GM21390 (cell line): ENCODE results near the gene MEF2C.

ENCODE experiments used
- ATAC-seq: cut with Tn5 transposase; IDR thresholded peaks from one replicate; pipeline ENCODE4 v1.9.1; 2021; ENCODE audit not compliant: unreplicated experiment

The MEF2C gene

DNA sequence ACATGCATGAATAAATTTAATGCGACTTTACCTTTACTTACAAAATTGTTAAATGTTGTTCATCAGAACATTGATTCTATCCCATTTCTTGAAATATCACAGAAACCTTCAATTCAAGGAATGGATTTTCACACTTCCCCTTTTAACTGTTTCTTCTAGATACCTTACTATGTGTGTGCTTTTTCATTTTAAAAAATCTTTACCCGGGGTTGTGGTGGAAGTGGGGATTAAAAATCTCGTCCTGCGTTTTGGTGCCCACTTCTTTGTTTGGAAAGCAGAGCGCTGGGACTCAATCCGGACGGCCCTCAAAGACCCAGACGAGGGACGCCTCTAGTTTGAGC, 5.8 kb upstream of the MEF2C start:
- ATAC-seq, result peak; percentile 4

DNA sequence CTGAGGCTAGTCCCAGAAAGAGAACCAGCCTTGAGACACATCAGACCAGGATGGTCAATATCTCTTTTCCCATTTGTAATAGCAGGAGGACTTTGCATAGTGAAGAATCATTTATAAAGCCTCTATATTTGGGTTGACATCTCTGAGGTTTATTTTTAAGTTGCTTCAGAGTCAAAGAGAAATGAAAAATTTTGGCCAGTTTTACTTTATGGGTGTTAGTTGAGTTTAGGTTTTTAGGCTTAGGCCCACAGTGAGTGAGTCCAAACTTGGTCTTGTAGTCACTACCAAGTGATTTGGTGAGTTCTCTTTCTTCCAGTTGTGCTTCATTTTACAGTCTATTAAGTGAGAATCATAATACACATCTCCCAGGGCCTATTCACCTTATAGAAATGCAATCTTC, 5.3 kb upstream of the MEF2C start:
- ATAC-seq, result no peak

DNA sequence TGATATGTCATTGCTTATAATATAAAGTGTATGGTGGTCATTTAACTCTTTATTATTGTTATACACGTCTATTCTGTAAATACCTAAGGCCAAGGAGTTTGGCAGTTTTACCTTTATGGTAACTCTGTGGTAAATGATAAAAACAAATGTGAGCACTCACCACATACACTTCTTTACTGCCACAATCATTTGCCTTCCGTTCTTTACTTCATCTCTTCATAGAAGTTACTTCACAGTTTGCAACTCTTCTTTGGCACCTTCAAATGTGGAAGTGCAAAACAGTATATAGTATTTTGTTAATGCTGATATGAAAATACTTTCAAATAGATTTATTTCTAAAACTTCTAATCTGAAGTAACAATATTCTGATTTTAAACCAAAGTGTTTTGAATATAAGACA, 4.4 kb upstream of the MEF2C start:
- no peak for ATAC-seq

DNA sequence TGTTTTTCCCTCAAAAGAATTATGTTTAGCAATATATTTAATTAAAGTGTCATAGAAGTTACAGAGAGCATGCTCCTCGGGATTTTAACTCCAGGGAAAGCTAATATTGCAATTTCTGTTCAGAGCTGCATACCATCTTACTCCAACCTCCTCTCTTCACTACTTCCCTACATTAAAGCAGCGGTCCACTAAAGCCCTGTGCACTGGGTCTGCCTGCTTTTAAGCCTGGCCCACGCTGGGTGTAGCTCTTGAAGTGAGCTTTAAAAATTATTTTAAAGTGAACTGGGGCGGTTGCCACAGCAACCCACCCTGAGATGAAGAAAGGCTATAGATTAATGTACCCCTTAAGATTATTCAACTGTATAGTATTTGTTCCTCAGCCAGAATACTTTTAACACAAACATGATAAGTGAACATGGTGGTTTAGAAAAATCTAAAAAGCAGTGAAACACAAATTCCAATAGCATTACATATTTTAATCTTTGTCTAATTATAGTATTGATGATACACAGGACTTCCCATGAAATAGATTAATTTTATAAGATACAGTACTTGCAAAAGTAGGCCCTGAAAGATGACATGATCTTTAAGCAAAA, 3.9 kb upstream of the MEF2C start:
- peak; percentile 13 for ATAC-seq

DNA sequence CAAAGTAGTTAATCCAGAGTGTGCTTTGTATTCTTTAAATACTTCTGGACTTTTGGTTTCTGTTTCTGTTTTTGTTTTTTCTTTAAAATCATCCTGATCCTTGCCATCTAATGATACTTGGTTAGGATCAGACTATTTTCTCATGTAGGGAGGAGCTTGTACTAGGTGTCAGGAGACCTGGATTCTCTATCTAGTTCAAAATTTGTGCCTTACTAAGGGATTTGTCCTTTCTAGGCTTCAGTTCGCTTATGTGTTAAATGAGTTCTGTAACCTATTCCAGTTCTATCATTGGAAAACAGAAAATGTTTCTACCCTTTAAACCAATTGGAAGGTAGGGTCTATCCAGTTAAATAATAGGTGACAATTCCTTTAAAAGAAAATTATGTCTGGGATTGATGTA, 3.3 kb upstream of the MEF2C start:
- no peak for ATAC-seq

DNA sequence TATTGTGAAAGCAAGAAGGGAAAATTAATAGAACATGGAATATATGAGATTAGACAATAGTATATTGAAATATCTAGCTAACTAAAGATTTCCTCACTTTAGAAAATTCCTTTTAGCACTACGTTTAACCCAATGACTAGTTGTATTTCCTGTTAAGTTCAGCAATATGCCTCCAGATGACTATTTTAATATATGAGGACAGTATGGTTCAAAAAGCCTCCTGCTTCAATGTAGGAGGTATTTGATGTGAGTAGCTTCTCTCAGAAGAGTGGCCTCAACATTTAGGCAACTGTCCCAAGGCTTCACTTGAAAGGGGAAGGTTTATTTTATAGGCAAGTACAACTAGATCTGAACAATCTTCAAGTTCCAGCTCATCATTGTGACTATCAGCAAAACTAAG, 2.0 kb upstream of the MEF2C start:
- ATAC-seq, result no peak

DNA sequence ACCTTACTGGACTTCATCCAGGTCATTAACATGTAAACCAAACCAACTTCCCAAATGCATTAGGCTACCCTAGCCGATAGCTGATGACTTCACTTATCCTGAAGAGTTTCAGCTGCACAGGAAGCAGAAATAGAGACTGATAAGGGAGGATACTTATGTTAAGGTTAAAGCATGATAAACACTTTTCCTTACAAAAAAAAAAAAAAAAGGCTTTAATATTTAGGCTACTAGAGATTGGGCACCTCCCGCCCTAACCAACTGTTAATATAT, 1.6 kb upstream of the MEF2C start:
- ATAC-seq, result no peak

DNA sequence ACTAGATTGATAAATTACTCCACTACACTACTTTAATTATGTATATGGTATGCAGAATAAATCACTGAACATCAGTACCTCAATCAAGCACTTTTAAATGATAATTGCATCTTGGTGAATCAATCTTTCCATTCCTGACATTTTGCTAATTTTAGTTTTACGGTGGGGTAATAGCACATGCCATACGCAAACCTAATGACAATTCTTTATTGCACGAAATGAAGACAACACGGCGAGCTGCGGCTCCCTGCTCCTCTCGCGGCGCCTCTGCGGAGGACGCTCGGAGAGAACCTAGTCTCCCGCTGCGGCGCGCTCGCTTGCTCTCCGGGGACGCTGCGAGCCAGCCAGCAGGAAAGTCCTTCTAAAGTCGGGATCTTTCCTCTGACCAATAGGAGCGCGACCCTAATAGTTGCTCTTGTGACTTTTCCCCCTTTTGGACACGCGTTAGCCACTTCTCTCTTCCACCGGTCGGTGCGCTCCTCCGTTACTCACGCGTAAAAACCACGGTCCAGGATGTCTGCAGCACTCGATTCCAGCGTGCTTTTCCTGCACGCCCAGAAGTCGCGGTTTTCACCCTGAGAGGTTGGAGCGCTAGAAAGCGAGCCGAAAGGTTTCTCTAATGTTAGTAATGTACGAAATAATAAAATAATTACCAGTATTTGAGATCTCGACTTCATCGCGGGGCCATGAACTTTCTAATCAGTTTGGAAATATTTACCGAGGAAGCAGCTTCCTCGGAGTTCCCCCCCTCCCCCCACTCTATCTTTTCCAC, 1.0 kb upstream of the MEF2C start:
- ATAC-seq, result no peak

DNA sequence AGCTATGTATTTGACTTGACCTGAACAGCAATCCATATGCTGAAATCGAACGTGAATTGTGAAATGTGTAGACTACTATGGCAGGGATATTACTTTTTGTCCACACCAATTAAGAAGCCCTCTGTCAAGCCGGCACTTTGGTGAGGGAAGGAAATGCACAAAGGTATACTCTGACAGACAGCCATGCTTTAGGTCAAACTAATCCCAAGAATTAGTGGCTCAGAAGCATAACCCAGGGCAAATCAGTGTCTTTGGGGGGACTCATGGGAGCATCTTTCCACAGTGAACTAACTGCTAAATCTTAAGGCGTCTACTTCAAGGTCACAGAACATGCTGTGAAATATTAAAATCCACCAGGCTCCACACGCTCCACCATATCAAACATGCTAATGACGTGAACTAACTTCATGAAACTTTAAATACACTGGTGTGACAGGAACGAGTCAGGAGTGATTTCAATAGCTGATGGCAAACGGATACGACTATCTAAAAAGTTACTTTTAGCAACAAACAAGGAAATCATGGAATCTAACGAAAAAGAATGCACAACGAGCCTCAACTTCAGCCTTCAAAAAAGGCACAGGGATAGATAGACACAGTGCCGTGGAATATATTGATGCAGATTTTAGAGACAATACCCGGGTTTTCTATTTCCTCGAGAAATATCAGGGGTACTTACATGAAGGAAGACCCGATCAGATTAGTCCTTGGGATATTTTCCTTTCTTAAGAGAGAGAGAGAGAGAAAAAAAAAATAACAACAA, 527 bp downstream of the MEF2C start:
- ATAC-seq, result no peak

DNA sequence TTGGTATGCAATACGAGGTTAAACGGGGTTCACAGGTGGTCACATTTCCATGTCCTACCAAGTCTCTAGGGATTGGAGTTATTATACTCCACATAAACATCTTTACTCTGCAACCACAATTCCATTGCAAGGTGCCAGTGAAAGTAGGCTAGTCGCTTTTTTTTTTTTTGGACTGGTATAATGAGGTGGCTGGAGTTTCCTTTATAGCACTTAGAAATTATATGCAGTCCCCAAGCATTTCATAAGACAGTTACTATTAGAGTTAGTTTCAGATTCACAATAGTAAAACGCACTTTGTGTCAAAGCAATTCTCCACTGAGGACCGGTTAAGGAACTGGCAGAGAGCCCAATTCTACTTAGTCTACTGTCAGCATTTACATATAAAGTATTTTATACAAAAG, 1.4 kb downstream of the MEF2C start:
- ATAC-seq, result peak; percentile 20

DNA sequence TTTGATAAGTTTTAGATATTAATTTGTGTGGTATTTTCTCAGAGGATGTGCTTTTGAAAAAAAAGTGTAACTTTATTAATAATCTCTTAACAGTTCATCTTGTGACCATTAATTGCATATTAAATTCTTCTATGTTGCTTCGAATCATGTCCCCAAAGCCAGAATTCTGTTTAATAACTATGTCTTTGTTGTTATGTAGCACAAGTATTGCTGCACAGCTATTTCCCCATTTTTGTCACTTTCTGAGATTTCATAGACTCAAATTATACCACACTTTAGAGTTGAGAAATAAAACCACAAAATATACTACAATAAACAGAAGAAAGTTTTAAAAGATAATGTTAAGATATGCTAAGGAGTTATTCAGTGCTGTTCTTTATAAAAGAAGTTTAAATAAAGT, 2.8 kb downstream of the MEF2C start:
- no peak for ATAC-seq

DNA sequence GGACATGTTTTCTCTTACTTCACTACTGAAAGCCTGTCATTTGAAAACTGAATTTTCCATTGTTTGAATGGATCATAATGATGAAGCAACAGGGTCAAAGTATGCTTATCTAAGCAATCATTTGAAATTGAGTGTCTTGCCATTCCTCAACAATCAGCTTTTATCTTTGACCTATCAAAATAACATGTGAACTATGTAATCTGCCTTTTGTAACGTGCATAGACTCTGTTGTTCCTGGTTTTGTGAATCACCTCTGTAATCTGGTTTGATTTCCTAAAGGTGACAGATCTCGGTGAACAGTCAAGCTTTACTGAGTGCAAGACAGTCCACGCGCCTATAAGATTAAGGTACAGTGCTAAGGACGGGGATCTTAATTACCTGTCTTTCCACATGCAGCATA, 3.3 kb downstream of the MEF2C start:
- ATAC-seq, result no peak

DNA sequence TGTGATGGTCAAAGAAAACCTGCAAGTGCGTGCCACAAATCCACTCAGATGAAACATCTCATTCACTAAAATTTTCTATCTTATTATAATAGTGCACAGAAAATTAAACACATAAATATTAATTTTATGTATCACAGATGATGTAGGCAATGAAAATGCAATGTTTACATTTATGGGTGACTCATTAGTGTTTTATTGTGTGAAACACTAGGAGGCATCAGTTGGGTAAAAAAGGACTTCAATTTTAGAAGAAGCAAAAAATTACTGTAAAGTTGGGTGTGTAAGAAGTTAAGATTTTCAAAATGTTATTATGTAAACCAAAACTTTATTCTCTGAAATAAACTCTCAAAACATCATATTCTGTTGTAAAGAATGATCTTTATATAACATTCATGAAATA, 4.0 kb downstream of the MEF2C start:
- no peak for ATAC-seq

DNA sequence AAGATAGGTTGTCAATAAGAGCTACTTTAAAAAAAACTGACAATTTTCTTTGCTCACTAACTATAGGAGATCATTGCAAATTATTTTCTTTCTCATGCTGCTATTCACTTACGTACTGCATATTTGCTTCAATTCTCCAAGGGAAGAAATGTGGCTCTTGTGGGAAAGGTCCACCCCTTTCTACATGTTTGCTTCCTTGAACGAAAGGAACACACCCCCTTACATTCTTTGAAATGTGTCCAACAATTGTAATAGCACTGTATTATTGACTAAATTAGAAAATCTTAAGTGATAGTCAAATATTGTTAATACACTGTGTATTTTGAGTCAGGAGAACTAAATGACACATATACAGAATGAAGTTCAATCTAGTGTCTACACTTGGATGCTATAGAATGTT, 5.2 kb downstream of the MEF2C start:
- no peak for ATAC-seq

DNA sequence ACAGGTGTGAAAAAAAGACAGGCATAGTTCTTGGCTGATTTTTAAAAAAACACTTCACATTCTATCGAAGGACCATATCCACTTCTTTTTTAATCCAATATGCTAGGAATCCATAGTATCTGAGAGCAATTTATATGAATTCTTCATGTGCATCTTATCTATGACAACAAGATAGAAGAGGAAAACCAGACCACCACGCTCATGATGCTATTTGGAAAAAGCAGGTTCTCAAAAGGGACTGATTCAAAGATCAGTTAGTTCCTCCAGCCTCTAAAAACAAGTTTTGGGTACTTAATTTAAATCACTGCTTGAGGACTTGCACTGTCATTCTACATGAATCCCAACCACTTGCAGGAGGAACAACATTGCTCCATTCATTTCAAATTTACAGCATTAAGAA, 6.3 kb downstream of the MEF2C start:
- ATAC-seq, result no peak

DNA sequence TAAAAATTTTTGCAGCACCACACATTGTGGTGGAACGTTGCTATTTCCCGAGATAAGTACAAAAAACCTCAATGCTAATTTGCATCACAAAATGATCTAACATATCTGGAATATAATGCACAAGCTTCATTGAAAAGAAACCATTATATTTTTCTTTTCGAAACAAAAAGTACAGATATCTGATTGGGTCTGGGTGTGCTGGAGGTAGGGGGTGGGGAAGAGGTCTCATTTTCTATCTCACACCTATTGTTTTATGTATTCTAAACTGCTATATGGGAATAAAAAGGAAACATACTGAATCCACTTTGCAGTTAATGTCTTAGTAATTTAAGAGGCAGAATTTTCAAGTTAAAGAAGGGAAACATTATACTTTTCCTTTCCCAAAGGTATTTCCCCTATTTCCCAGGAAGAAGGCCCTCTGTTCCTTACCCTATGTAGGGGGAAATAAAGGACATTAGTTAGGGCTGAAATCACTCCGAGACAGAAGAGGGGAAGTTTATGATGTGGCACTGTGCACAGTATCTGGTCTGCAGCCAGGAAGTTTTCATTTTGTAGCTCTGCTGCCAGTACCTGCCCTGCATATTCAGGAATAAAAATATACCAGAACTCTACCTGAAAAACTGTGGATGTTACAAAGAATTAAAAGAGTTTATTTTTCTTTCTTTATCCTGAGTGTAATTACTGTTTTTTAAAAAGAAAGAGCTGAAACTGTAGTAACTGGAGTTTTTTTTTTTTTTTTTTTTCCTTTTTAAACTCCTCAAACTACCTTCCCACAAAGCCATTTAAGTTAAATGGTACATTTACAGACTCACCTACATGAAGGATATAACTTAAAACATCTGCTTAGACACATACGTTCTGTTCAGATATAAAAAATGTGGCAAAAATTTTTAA, 7.4 kb downstream of the MEF2C start:
- ATAC-seq, result peak; percentile 39

DNA sequence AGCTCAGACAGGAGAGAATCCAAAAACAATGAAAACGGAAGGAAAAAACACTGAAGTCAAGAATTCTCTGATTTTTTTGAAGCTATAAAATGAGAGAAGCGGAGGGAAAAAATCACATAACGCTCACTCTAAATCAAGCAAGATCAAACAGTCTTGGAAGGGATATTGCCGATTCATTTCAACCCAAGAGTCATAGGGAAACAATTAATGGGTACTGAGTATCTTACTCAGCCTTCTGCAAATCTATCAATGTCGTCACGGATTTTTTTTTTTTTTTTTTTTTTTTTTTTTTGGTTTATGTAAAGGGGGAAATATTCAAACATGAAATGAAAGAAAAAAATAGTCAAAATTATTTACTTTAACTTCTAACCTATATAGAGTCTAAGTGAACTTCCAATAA, 9.5 kb downstream of the MEF2C start:
- no peak for ATAC-seq

DNA sequence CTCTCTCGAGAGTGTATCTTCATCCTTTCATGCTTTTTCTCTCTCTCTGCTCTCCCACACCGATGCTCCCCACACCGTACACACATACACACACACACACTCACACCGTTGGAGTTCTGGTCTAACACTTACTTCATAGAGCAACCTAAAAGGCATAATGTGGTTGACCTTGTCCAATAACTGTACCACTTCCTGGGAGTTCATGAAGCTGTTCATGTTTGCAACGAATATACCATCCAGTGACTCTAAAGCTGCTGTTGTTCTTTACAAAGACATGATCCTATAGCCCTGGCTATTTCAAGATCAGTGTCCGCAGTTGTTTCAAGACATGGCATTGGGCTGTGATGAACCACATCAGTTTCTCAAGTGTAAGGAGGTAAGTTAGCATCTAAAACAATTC, 10.0 kb downstream of the MEF2C start:
- no peak for ATAC-seq

DNA sequence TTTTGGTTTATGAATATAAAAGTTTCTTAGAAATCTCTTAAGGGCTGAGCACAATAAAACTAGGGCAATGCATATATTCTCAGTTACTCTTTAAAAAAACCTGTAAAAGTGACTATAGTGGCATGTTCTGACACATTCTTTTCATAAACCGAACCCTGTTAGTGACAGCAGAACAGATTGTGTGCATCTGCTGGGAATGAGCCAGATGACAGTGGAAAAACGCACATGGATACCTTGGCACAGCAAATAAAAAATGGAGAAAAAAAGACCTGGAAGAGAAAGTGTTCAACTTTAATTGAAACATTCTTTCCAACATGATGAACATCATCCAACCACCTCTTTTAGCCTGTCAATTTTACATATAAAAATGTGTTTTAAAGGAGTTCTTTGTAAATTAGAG, 12.7 kb downstream of the MEF2C start:
- no peak for ATAC-seq

DNA sequence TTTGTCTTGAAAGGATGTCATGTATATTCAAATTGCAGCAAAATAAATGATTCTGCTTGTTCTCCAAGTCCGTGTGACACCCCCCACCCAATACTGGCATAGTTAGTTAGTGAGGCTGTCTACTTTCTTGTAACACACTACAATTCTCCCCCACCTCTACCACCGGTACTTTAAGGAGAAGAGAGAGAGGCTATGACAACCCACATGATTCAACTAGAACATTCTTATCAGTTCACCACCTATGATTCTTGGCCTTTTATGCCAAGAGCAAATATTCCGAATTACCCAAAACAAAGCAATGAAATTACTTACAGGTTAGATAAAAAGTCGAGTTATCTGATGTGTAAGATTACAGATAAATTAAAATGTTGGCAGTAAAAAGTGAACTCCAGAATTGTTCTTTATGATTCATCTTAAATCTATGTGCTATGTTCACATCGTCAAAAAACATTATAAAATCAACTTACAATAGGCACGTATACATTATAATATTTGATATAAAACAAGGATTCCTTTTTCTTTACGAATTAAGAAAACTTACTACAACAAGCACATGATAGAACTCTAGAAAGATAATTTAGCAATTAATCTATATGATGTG, 14.4 kb downstream of the MEF2C start:
- no peak for ATAC-seq

DNA sequence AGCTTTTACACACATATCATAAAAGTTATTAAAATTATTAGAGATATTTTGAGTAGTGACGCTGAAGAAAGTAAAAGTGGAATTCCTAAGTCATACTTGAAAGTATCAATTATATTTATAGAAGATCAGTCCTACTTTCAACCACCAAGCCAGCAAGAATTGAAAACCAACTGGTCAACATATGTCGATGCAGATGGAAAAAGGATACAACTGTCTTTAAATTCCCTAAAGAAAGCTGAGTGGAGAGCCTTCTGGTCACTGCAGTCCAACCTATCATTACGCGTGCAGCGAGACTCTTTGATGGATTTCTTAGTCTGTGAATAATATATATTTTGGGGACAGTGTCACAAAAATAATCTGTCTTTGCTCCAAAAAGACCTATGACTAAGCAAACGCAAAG, 15.3 kb downstream of the MEF2C start:
- no peak for ATAC-seq
